Measurements from ENCODE around the gene SCNN1A. TPM values are rescaled to one million over a fixed set of nuclear protein-coding genes. Genes with fewer than 3 reads are reported as not detected.

SCNN1A gene
- total RNA-seq, 6 experiments from 2014 or later = 0.18 TPM; not detected in 5

- Mint-ChIP-seq H3K27me3 (ENCODE audit: insufficient read depth) (no peaks in the 10 kb centered on the region; the same call in 1 of the 2 replicates), H3K4me1 (ENCODE audit: low read depth) (peaks cover 35% of the 10 kb centered on the region), H3K9me3 (no peaks in the 10 kb centered on the region), H3K4me3 (peak overlapping the region; percentile 91), H3K27ac (peak overlapping the region; percentile 89), H3K36me3 (ENCODE audit: low read depth) (peaks cover 30% of the 10 kb centered on the region)
- no peak for DNase-seq
- TF ChIP-seq CTCF (IDR thresholded peaks at IDR 0.05) = no peak
Observed at GRCh38 chr12:6384499-6385436, 9.4 kb upstream of the SCNN1A start.

- H3K9me3 Mint-ChIP-seq = no peaks in the 10 kb centered on the region
- H3K36me3 Mint-ChIP-seq (ENCODE audit: low read depth) = peaks cover 29% of the 10 kb centered on the region
Observed at GRCh38 chr12:6383572-6384498, 8.5 kb upstream of the SCNN1A start, which contains the start of gene LTBR. LTBR (plus strand) TSS chr12:6384162; CDS start chr12:6384359, 197 bp downstream.

GRCh38 chr12:6382982-6383381 is 7.6 kb upstream of the SCNN1A start:
- peaks cover 1% of the 10 kb centered on the region; the same call in 1 of the 2 replicates for H3K27me3 Mint-ChIP-seq (ENCODE audit: insufficient read depth)
- H3K36me3 Mint-ChIP-seq (ENCODE audit: low read depth) = peaks cover 20% of the 10 kb centered on the region
- H3K4me3 Mint-ChIP-seq = peak overlapping the region; percentile 63
- peak overlapping the region; percentile 80 for H3K27ac Mint-ChIP-seq
- H3K9me3 Mint-ChIP-seq = no peaks in the 10 kb centered on the region
- DNase-seq = no peak
- H3K4me1 Mint-ChIP-seq (ENCODE audit: low read depth) = peaks cover 35% of the 10 kb centered on the region
- no peak for TF ChIP-seq CTCF (IDR thresholded peaks at IDR 0.05)

More at GRCh38 chr12:6383572-6384498, 8.5 kb upstream of the SCNN1A start, which contains the start of gene LTBR:
- TF ChIP-seq CTCF (IDR thresholded peaks at IDR 0.05) = peak; percentile 21; the same call in 1 of the 2 replicates
- Mint-ChIP-seq H3K27me3 (ENCODE audit: insufficient read depth) (no peaks in the 10 kb centered on the region; the same call in 1 of the 2 replicates), H3K27ac (peak within 1 kb of the TSS; percentile 89), H3K4me1 (ENCODE audit: low read depth) (peaks cover 35% of the 10 kb centered on the region), H3K4me3 (peak within 1 kb of the TSS; percentile 91)
- DNase-seq = peak; percentile 90

- no peak for TF ChIP-seq CTCF (IDR thresholded peaks at IDR 0.05)
- Mint-ChIP-seq H3K9me3 (no peaks in the 10 kb centered on the region), H3K4me3 (no peak overlapping the region), H3K27ac (peak overlapping the region; percentile 80; the same call in 1 of the 2 replicates), H3K4me1 (ENCODE audit: low read depth) (peaks cover 35% of the 10 kb centered on the region), H3K36me3 (ENCODE audit: low read depth) (peaks cover 15% of the 10 kb centered on the region), H3K27me3 (ENCODE audit: insufficient read depth) (peaks cover 1% of the 10 kb centered on the region; the same call in 1 of the 2 replicates)
- no peak for DNase-seq
Observed at GRCh38 chr12:6382371-6382770, 7.0 kb upstream of the SCNN1A start.

Data from HFFc6 (cell line).